IPS-NIHi7 (cell line): Measurements from ENCODE around the gene FAF1.
"Not testable (repeated sequence)": the region's sequence is repeated elsewhere in the genome, so short reads cannot be mapped to it uniquely, and the experiment has no call there.

ENCODE experiments used
- DNase-seq: peaks from one replicate; pipeline ENCODE4 v3.0.0; 2012; ENCODE audit warnings: mixed read lengths; ENCODE audit errors: extremely low spot score

Gene FAF1

DNA sequence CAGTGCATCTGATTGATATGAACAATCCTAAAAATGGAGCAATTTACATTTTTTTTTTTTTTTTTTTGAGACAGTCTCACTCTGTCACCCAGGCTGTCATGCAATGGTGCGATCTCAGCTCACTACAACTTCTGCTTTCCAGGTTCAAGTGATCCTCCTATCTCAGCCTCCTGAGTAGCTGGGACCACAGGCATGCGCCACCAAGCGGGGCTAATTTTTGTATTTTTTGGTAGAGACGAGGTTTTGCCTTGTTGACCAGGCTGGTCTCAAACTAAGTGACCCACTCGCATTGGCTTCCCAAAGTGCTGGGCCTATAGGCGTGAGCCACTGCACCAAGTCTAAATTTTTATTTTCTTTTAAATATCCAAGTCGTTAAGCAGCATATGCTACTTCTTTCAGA is 109.0 kb downstream of the FAF1 start:
- DNase-seq, result no peak

DNA sequence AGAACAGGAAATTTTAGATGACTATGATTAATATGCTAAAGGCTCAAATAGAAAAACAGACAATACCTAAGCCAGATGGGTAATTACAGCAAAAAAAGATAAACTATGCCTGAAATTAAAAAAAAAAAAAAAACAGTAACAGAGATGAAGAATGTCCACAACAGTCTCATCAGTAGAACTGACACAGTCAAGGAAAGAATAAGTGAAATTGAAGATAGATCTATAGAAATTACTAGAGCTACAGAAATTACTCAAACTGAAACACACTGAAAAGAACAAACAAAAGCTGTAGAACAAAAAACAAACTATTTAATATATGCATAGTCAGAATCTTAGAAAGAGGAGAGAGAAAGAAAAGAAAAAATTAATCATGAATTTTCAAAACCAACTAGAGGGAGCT is 112.8 kb downstream of the FAF1 start:
- DNase-seq, result no peak

DNA sequence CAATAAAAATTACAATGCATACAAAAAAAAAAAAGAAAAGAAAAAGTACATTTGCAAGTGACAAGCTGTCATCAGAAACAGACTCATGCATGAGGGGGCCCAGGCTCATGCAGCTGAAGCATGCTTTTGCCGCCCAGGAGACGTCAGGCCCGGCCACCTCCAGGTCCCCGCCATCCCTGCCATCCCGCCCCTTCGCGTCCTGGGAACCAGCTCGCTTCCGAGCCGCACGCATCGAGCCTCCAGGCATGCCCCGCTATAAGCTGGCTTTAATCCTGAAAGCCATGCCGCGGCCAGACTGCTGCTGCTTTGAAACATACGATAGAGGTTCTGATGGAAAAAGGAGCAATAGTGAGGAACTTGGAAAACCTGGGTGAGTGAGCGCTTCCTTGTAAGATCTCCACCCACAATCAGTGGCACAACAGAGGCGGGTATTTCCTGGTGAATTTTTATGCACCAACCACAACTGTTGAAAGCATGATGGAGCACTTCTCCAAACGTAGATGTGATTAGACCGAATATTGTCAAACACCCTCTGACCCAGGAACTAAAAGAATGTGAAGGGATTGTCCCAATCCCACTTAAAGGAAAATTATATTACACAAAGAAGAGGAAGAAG is 113.7 kb downstream of the FAF1 start:
- no peak for DNase-seq

DNA sequence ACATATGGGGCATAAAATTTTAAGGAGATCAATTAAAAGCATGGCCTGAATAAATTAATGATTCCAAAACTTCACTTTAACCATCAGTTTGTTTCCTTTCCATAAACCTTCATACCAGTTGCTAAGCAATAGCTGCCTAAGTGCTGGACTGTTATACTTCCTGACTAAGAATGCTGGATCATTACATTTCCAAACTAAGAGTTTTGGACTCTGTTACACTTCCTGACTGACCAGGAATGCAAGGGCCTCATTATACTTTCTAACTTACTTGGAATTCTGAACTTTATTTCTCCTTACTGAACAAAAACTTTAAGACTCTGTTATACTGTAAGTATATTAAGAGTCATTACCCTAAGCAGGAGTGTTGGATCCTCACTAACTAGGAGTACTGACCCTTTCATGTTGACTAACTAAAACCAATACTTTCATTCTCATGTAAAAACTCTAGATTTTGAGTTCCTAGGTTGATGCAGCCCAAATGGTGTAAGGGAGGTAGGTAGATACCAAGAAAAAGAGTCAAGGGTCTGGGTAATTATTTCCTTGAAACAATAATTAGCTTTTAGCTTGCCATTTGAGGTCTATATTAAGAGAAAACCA is 118.2 kb downstream of the FAF1 start:
- no peak for DNase-seq

DNA sequence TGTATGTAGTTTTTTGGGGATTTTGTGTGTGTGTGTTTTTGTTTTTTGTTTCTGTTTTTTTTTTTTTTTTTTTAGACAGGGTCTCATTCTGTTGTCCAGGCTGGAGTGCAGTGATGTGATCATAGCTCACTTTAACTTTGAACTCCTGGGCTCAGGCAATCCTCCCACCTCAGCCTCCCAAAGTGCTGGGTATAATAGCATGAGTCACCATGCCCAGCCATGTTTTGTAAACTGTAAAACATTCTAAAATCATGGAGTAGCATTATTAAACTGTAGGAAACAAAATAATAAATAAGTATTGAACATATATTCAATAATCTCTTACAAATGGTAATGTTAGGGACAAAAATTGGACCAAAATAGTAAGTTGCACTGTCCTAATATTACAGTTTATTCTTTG is 124.0 kb downstream of the FAF1 start:
- DNase-seq, result no peak

DNA sequence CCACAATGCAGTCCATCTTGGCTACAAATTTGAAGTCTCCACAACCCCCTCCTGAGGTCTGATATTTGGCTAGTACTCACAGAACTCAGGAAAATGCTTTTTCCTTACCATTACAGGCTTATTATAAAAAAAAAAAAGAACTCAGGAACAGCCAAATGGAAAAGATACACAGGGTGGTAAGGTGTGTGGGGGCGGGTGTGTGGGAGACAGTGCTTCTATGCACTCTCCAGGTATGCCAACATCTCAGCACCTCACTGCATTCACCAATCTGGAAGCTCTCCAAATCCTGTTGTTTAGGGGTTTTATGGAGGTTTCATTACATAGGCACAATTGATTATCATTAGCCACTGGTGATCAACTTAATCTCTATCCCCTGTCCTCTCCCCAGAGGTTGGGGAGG is 126.9 kb downstream of the FAF1 start:
- no peak for DNase-seq

DNA sequence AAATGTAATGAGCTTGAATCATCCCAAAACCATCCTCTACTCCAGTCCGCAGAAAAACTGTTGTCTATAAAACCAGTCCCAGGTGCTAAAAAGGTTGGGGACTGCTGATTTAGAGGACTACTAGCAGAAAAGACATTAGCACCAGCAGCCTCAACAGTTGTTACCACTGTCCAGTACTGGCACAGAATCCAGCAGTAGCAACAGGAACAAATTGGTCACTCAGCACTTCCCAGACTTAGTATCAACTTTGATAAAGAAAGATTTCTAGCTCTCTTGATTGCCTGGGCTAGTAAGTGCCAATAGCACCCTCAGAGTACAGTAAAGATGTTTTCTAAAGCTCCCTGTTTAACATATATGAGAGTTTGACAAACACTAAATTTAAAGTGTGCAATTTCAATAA is 127.9 kb downstream of the FAF1 start:
- DNase-seq, result no peak

DNA sequence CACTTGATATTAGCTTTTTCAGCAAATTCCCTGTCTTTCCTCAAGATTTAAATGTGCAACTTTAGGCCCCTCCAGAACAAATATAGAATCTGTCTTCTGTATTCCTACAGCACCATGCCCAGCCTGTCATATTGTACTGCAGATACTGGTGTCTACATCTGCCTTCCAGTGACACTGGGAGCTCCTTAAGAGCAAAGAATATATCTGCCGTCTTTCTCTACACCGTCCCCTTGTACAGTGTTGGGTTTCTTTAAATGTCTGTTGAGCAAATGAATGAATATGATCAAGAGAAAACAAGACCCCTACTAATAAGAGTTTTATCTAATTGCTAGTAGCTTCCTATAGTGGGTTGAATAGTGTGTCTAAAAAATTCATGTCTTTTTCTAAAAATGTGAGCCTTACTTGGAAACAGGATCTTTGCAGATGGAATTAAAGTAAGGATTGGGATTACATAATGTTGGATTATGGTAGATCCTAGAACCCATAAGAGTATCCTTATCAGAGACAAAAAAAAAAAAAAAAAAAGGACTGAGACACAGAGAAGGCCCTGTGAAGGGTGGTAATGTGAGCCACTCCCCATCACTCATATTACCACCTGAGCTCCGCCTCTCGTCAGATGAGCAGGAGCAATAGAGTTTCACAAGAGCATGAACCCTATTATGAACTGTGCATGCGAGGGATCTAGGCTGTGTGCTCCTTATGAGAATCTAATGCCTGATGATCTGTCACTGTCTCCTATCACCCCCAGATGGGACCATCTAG is 128.6 kb downstream of the FAF1 start:
- no peak for DNase-seq

DNA sequence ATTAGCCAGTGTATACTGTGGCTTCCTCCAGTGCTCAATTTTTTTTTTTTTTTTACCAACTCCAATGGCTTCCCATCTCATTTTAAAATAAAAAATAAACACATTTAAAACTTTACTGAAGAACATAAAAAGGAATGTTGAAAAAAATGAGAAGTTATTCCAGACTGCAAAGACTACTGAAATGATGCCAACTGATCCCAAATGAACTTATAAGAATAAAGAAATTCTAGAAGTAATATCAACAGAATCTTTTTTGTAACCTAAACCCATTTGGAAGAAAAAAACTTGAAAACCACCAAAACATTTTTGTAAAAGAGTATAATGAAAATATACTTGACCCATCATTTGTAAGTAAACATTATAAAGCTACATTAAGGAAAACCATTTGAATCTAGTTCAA is 129.4 kb downstream of the FAF1 start:
- DNase-seq, result no peak

DNA sequence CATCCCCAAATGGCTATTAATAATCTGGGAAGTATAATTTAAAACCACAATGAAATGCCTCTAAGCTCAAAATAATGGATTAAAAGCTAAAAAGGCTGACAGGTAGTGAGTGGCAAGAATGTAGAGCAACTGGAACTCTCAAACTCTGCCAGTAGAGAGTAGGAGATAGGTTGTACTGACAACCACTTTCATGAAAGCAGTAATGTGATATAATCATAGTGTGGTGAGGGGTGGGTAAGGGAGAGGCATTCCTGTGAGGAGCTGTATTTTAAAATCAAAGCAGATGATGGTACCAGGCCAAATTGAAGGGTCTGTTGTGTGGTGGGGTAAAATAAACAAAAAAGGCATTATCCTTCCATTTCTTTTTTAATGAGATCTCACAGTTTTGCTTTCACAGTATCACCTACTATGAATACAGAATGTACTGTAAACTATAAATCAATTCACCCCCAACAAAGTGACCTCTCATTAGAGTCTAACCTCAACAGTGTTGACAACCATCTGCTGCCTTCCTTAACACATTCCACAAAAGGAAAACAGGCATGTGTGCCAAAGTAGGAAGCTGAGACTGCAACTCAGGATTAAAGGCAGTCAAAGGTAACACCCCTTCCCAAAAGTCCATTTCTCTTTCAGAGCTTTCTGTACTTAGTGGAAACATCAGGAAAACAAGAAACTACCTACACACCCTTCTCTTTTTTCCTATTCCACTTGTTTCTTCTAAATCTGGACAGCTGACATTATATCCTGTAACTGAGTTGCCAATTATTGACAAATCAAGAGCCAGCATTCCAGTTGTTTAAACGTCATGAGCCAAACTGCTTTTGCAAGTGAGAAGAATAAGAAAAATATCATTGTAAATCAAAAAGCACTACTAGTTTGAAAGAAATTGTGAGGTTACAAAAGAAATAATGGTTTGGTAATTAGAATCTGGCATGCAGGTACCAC is 130.8 kb downstream of the FAF1 start:
- DNase-seq, result no peak

DNA sequence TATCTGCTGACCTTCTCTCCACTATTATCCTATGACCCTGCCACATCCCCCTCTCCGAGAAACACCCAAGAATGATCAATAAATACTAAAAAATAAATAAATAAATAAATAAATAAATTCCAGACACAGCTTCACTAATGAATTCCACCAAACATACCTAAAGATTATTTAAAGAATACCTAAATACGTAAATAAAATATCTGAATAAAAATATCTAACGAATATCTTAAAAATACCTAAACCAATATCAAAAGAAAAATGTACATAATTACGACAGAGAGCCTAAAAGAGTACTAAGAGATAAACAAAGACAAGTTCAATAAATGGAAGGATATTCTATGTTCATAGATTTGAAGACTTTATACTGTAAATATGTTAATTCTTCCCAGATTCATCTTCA is 132.5 kb downstream of the FAF1 start:
- DNase-seq, result no peak

DNA sequence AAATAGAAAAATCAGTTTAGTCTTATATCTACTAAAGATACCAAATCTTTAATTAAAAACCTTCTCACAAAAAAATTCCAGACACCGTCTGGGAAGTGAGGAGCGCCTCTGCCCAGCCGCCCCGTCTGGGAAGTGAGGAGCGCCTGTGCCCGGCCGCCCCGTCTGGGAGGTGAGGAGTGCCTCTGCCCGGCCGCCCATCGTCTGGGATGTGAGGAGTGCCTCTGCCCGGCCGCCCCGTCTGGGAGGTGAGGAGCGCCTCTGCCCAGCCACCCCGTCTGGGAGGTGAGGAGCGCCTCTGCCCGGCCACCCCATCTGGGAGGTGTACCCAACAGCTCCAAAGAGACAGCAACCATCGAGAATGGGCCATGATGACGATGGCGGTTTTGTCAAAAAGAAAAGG is 133.3 kb downstream of the FAF1 start:
- DNase-seq, result not testable (repeated sequence)

DNA sequence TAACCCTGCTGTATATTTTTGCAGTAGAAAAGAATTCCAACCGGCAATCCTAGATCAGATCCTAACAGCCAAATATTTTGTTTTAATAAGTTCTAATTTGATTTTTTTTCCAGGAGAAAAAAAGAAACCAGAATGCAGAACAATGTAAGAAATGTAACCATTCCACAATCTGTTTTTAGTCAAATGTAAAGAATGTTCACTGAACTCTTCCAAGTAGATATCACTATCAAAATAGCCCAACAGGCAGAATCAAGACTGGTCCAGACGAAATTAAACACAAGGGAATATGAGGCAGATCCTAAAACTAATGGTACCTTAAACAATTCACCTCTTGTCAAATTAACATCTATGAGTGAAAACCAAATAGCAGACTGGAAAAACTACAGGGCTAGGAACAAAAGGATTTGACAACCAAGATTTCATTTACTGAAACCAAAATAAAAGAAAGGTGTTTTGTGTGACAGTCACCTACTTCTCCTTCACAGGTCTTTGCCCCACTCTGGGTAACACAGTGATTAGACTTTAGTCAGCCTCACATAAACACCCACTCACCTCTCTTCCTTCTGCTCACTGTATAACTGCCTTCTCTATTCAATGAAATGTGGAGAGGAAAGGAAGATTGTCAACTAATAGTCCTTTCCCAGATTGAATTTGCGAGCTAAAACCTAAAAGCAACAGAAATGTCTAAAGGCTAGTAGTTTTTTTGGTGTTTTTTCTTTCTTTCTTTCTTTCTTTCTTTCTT is 137.9 kb downstream of the FAF1 start:
- no peak for DNase-seq

DNA sequence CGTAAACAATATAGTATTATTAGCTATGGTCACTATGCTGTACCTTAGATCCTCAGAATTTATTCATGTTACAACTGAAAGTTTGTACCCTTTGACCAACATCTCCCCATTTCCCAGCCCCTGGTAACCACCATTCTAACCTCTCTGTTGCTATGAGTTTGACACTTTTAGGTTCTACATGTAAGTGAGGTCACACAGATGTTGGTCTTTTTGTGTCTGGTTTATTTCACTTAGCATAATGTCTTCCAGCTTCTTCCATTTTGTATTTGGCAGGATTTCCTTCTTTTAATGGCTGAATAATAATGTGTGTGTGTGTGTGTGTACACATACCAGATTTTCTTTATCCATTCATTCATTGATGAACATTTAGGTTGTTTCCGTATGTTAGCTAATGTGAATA is 139.5 kb downstream of the FAF1 start:
- DNase-seq, result no peak

DNA sequence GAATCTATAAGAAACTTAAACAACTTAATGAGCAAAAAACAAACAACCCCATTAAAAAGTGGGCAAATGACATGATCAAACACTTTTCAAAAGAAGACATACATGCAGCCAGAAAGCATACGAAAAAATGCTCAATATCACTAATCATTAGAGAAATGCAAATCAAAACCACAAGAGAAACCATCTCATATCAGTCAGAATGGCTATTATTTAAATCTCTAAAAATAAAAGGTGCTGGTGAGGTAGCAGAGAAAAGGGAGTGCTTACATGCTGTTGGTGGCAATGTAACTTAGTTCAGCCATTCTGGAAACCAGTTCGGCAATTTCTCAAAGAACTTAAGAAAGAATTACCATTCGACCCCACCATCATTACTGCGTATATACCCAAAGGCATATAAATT is 147.7 kb downstream of the FAF1 start:
- DNase-seq, result no peak

DNA sequence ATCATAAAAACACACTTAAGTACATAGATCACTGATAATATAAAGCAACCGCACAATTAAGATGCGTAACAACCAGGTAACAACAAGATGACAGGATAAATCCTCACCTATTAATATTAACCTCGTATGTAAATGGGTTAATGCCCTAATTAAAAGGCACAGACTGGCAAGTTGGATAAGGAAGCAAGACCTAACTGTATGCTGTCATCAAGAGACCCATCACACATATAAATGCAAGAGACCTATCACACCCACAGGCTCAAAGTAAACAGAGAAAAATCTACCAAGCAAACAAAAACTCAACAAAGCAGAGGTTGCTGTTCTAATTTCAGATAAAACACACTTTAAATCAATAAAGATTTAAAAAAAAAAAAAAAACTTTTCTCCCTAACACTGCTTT is 151.8 kb downstream of the FAF1 start:
- no peak for DNase-seq

DNA sequence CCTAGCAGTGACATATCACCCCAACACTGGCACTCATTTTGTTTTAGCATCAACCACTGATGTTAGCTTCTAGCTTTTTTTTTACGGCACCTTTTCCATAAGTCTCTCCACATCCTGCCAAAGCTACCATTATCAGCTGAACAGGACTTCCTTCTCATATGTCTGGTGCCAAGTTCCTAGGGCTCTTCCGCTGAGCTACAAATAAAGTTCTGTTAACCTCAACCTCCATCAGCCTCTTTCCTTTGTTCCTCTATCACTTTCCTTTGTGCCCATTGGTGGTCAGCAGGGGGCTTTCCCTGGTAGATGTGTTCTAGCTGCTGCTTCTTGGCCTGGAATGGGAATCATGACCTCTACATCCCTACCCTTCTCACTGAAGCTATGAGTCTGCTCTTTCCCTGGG is 163.8 kb downstream of the FAF1 start:
- no peak for DNase-seq

DNA sequence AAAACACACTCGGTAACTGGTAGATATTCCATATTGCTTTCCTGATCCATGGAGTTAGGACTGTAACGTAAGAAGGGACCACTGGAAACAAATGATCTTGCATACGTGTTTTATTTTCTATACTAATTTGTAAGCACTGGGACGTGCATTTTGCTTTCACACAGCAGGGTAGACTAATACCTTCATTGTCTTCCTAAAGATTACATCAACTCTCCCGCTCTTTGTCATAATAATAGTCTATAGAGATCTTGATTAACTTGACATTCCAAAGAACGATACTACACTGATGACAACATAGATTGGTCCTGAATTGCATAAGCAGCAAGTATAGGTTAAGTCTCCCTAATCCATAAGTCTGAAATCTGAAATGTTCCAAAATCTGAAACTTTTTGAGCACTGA is 166.5 kb downstream of the FAF1 start:
- DNase-seq, result no peak

DNA sequence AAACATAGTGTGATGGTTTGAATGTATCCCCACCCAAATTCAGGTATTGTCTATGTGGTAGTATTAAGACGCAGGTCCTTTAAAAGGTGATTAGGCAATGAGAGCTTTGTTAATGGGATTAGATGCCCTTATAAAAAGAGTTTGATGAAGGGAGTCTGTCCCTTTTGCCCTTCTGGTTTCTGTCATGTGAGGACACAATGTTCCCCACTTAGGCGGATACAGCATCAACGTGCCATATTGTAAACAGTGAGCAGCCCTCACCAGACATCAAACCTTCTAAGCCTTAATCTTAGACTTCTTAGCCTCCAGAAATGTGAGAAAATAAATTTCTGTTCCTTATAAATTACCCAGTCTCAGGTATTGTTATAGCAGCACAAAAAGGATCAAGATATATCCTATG is 172.8 kb downstream of the FAF1 start:
- DNase-seq, result no peak

DNA sequence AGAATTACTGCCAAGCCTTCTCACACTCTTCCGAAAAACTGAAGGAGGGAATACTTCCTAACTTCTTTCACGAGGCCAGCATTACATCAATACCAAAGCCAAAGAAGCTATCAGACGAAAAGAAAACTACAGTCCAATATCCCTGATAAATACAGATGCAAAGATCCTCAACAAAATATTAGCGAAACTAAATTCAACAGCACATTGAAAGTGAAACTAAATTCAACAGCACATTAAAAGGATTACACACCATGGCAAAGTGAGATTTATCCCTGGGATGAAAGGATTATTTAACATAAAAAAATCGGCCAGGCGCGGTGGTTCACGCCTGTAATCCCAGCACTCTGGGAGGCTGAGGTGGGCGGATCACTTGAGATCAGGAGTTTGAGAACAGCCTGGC is 176.8 kb downstream of the FAF1 start:
- no peak for DNase-seq

DNA sequence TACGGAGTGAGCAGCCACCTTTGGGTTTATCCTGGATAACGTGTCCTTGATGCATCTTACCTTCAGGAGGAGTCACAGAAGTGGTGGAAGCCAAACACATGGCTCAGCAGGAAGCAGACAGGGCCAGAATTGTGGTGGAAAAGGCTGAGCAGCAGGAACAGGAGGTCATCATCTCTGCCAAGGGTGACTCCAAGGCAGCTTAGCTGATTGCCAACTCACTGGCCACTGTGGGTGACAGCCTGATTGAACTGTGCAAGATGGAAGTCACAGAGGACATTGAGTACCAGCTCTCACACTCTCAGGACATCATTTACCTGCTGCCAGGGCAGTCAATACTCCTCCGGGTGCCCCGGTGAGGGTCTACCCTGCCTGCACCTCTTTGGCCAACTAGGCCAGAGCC is 179.3 kb downstream of the FAF1 start:
- no peak for DNase-seq

DNA sequence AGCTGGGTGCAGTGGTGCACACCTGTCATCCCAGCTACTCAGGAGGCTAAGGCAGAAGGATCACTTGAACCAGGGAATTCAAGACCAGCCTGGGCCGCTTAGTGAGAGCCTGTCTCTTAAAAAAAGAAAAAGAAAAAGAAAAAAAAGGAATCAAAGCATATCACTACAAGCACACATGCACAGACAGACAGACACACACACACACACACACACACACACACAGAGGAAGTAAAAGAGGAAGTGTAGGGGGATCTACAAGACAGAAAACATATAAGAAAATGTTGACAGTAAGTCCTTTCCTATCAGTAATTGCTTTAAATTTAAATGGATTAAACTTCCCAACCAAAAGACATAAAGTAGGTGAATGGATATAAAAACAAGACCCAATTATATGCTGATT is 180.3 kb downstream of the FAF1 start:
- DNase-seq, result no peak
